NCI-H345 treated with DMSO at 0.1 percent for 48 hours (cell line): ENCODE measurements around the gene XPC.

ENCODE experiments used
- DNase-seq: peaks from one replicate; lab custom pipeline; 2025; ENCODE audit not compliant: unreplicated experiment; lab: John Stamatoyannopoulos, UW

The XPC gene

GRCh38 chr3:14137004-14137403 lies 41.4 kb downstream of the XPC start:
- no peak for DNase-seq

GRCh38 chr3:14135581-14135980 lies 42.8 kb downstream of the XPC start:
- DNase-seq, result no peak

DNA sequence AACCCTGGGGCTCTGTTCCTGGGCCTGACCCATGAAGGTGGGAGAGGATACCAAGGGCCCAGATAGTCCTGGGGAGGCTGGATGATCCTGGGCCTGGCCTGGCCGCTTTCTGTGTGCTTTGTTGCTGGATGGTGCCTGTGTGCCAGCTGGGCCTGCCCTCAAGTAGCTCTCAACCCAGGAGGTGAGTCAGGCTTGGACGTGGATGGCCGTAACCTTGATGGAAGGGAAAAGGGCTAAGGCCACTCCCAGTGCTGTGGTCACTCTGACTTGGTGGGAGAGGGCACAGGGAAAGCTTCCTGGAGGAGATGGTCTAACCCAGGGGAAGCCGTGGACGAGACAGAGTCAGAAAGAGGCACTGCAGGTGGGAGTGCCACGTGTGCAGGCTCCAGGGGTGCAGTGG lies 44.1 kb downstream of the XPC start:
- DNase-seq, result no peak

- no peak for DNase-seq
Measured at GRCh38 chr3:14133876-14134275, 44.5 kb downstream of the XPC start.

DNA sequence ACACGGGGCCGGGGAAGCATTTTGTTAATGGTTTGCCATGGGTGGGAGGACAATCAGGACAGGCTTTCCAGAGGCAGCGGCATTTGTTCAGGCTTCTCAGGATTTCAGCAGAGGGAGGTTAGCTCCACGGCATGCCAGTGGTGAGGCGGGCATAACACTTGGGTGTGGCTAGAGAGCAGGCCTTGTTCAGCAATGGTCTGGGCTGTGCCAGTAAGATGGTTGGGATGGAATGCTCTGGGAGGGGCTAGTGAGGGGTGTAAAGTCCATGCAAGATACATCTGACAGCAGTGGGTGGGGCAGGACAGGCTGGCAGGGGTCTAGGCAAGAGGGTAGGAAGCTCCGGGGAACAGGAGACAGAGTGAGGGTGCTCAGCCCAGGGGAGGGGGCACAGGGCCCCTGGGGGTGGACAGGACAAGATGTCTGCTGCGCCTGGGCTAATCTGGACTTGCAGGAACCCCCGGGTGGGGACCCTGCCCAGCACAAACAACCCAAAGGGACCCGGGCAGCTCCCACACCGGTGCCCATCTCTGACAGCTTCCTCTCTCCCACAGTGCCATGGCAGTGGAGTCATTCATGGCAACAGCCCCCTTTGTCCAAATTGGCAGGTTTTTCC lies 45.1 kb downstream of the XPC start:
- DNase-seq, result no peak

GRCh38 chr3:14132689-14133088 lies 45.7 kb downstream of the XPC start:
- DNase-seq, result no peak

DNA sequence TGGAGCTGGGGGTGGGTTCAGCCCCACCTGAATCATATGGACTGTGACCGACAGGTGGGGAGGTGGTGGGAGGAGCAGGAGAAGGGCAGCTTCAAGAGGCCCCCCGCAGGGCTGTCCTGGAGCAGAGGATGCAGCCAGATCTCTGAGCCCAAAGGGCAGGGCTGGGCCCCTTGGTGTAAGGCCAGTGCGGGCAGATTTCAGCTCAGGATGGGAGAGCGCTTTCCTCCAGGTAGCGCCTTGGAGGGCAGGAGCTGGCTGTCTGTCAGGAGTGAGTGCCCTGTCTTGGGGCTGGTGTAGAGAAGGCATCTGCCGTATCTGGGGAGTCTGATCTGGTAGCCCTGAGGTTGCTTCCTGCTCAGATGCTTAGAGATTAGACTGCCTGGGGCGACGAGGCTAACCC lies 46.3 kb downstream of the XPC start:
- no peak for DNase-seq

- DNase-seq, result no peak
Measured at GRCh38 chr3:14131134-14131533, 47.3 kb downstream of the XPC start.

DNA sequence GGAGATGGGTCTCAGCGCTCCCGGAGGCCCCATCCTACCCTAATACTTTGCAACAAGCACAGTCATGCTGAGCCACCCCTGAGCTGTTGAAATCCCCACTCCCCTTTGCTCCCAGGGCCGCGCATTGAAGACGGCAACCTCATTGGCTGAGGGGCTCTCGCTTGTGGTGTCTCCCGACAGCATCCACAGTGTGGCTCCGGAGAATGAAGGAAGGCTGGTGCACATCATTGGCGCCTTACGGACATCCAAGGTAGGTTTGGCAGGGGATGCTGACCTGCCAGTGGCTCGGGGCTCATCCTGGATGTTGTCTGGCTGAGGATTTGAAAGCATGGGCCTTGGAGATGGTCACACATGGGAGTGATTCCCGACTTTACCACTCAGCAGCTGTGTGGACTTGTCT lies 47.7 kb downstream of the XPC start:
- DNase-seq, result no peak

- DNase-seq, result no peak
Measured at GRCh38 chr3:14130230-14130629, 48.2 kb downstream of the XPC start.

- DNase-seq, result no peak
Measured at GRCh38 chr3:14129296-14129695, 49.1 kb downstream of the XPC start.

DNA sequence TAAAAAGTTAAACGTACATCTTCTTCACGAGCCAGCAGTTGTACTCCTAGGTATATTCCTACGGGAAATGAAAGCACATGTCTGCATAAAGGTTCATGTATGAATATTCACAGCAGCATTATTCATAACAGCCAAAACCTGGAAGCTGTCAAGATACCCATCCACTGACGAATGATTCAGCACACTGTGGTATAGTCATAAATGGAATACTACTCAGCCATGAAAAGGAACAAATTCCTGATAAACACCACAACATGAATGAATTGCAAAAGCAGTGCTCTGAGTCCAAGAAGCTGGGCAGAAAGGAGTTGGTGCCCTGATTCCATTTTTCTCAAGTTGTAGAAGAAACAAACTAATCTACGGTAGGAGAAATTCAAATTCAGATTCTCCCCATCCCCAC lies 49.7 kb downstream of the XPC start:
- DNase-seq, result no peak

DNA sequence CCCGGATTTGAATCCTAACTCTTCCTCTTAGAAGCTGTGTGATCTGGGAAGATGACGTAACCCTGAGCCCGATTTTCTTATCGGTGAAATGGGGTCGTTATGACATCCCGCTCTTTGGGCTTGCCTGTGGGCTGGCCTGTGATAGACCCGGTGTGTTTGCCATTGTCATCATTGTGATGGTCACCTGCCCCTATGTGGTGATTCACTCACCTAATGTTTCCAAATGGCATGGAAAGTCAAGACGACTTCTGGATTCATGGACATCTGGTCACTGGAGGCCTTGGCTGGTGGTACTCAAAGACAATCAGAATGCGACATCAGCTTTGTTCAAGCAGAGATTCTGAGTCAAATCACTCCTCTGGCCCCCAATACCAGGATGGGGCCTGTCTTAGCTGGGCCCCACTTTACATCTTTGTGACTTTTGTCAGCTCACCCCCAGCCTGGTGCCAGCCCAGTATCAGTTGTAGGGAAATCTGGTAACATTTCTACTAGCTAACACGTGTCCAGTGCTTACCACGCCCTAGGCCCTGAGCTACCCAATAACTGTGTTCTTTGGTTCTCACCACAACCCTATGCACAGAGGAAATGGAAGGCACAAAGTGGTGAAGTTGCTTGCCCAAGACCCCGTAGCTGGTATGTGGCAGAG lies 50.8 kb downstream of the XPC start:
- DNase-seq, result no peak

- no peak for DNase-seq
Measured at GRCh38 chr3:14126887-14127505, 51.4 kb downstream of the XPC start.

DNA sequence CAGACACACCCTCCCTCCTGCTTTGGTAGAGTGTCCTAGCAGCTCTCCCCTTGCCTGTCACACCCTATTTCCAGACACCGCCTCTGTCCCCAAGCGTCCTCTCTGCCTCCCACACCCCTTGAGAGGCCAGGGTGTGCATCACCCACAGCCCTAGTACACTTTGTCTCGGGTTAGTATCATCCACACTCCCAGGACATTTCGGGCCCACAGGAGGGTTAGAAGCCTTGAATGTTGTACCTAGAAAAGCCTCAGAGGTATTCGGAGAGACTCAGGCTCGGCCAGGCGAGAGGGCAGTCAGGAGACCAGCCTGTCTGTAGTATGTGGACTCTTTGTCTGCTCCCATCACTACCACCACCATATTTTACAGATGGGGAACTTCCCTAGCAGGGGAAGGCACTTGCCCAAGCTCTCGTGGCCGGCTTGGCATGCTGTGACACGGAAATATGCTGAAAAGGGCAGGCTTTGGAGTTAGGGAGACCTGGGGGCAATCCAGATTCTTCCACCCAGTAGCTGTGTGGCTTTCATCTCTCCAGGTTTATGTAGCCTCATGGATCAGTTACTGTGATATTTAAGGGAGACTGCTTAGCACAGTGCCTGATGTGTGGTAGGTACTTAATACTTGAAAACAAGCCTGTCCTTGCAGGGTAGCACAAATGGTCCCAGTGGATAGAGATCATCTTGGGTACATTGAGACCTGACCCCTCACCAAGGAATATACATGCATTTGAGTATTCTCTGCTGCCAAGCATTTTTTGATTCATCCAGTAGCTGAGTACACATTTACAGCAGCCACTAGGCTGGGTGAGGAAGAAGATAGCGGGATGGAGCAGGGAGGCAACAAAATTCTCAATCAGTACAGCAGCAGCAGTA lies 52.1 kb downstream of the XPC start:
- no peak for DNase-seq

DNA sequence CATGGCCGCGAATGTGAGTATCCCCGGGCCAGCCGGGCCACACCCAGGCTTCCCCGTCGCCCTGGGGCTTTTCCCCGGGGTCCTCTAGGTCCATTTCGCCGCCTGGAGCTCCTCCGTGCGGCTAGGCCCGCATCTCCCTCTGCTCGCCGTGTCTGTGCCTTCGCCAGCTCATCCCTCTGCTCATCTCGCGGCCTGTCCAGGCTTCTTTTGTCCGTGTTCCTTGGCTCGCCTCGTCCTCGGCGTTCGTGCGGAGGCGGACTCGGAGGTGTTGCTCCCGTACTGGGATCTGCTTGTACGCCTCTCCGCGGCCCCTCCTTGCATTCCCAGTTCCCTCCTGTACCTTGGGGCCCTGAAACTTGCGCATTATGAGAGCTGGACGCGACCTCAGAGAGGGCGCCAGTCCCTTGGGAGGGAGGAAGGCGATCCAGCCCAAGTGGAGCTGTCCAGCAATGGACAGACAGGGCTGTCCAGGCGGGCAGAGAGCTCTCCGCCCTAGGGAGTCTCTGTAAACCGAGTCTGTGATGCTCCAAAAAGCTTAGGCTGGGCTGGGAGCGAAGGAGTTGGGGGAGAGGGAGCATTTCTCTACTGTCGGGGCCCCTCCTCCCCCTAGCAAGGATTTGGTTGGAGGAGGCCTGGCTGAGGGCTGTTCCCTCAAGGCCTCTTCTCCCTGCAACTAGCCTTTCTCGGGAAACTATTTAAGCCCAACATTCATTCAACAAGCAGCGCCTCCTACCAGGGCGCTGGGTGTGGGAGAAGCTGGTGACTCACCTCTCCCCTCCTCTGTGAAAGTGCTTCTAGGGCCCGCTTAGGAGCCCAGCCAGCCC lies 53.0 kb downstream of the XPC start:
- no peak for DNase-seq

DNA sequence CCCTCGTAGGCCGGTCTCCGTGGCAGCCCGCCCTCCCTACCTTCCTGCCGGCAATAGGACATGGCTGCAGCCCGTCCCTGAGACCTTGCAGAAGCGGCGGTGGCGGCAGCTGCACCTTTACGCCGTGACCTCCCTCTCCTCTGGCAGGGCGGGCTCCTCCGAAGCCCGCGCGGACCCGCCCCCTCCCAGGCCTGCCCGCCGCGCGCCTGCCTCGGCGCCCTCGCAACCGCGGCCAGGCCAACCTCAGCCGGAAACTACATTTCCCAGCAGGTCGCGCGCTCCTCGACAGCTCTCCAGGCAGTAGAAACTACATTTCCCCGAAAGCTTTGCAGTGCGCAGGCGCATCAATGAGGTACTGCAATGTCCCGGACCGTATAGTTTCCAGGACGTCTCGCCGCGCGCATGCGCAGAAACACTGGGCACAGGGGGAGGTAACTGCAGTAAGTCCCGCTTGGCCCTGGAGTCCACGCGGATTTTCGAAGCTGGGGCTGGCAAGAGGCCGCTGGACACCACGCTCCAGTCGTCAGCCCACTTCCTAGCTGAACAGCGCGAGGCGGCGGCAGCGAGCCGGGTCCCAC lies 53.7 kb downstream of the XPC start, which contains the start of the genes CHCHD4 and TMEM43:
Gene CHCHD4, minus strand, starts transcription at position 256 of the 578 bp plus-strand sequence. Its CDS starts 194 bp downstream, at position 62.
Gene TMEM43, plus strand, starts transcription at position 438 of the 578 bp plus-strand sequence. CDS start 142 bp downstream, outside the sequence.
- peak; percentile 94 for DNase-seq

- DNase-seq, result no peak
Measured at GRCh38 chr3:14124223-14124614, 54.2 kb downstream of the XPC start.

GRCh38 chr3:14123308-14124222 lies 54.8 kb downstream of the XPC start:
- DNase-seq, result no peak
